ENCODE results near the gene ADGRD1. TPM values are rescaled to one million over a fixed set of nuclear protein-coding genes. Genes with fewer than 3 reads are reported as not detected.

Gene ADGRD1
- total and polyA plus RNA-seq, 2 donors: 0.94 to 2.1 TPM

GRCh38 chr12:131089531-131090273 is 136.0 kb downstream of the ADGRD1 start:
- WGBS: 91% methylated on average over 11 of the region's 11 CpGs
- peaks cover 0 to 19% of the 10 kb centered on the region in 2 donors for H3K4me1 ChIP-seq (ENCODE audit: control insufficient read depth in 2 of 2, insufficient read depth in 2 of 2, low read length in 2 of 2)

GRCh38 chr12:131090274-131091210 is 136.8 kb downstream of the ADGRD1 start:
- Histone ChIP-seq H3K36me3 (ENCODE audit: control insufficient read depth in 2 of 2, insufficient read depth in 2 of 2, low read length in 1 of 2) (no peaks in the 10 kb centered on the region), H3K27me3 (ENCODE audit: control insufficient read depth in 2 of 2, insufficient read depth in 1 of 2, low read length in 1 of 2) (peaks cover 0 to 2% of the 10 kb centered on the region in 2 donors), H3K4me1 (ENCODE audit: control insufficient read depth in 2 of 2, insufficient read depth in 2 of 2, low read length in 2 of 2) (peaks cover 0 to 19% of the 10 kb centered on the region in 2 donors), H3K4me3 (ENCODE audit: low read length in 2 of 2) (no peak overlapping the region), H3K9me3 (ENCODE audit: control insufficient read depth in 2 of 2, insufficient read depth in 1 of 2, low read length in 1 of 2) (no peaks in the 10 kb centered on the region), H3K27ac (ENCODE audit: low read depth in 1 of 2, low read length in 1 of 2) (no peak overlapping the region)
- 93% methylated on average over 14 of the region's 14 CpGs for WGBS
- DNase-seq (ENCODE audit: low read depth in 6 of 9, low spot score in 9 of 9): no peak

More at GRCh38 chr12:131089531-131090273, 136.0 kb downstream of the ADGRD1 start:
- Histone ChIP-seq H3K9me3 (ENCODE audit: control insufficient read depth in 2 of 2, insufficient read depth in 1 of 2, low read length in 1 of 2) (no peaks in the 10 kb centered on the region), H3K27me3 (ENCODE audit: control insufficient read depth in 2 of 2, insufficient read depth in 1 of 2, low read length in 1 of 2) (peaks cover 0 to 2% of the 10 kb centered on the region in 2 donors), H3K4me3 (ENCODE audit: low read length in 2 of 2) (no peak overlapping the region), H3K27ac (ENCODE audit: low read depth in 1 of 2, low read length in 1 of 2) (no peak overlapping the region), H3K36me3 (ENCODE audit: control insufficient read depth in 2 of 2, insufficient read depth in 2 of 2, low read length in 1 of 2) (no peaks in the 10 kb centered on the region)
- DNase-seq (ENCODE audit: low read depth in 6 of 9, low spot score in 9 of 9): no peak

- H3K27ac ChIP-seq (ENCODE audit: low read depth in 1 of 2, low read length in 1 of 2): no peak overlapping the region
- H3K9me3 ChIP-seq (ENCODE audit: control insufficient read depth in 2 of 2, insufficient read depth in 1 of 2, low read length in 1 of 2): no peaks in the 10 kb centered on the region
- peaks cover 0 to 19% of the 10 kb centered on the region in 2 donors for H3K4me1 ChIP-seq (ENCODE audit: control insufficient read depth in 2 of 2, insufficient read depth in 2 of 2, low read length in 2 of 2)
- H3K27me3 ChIP-seq (ENCODE audit: control insufficient read depth in 2 of 2, insufficient read depth in 1 of 2, low read length in 1 of 2): peaks cover 0 to 2% of the 10 kb centered on the region in 2 donors
- WGBS: 93% methylated on average over 13 of the region's 13 CpGs
- no peaks in the 10 kb centered on the region for H3K36me3 ChIP-seq (ENCODE audit: control insufficient read depth in 2 of 2, insufficient read depth in 2 of 2, low read length in 1 of 2)
- no peak for DNase-seq (ENCODE audit: low read depth in 6 of 9, low spot score in 9 of 9)
- no peak overlapping the region for H3K4me3 ChIP-seq (ENCODE audit: low read length in 2 of 2)
Measured at GRCh38 chr12:131091413-131091975, 137.8 kb downstream of the ADGRD1 start.

- Histone ChIP-seq H3K36me3 (ENCODE audit: control insufficient read depth in 2 of 2, insufficient read depth in 2 of 2, low read length in 1 of 2) (no peaks in the 10 kb centered on the region), H3K4me1 (ENCODE audit: control insufficient read depth in 2 of 2, insufficient read depth in 2 of 2, low read length in 2 of 2) (peaks cover 0 to 19% of the 10 kb centered on the region in 2 donors), H3K27me3 (ENCODE audit: control insufficient read depth in 2 of 2, insufficient read depth in 1 of 2, low read length in 1 of 2) (peaks cover 0 to 2% of the 10 kb centered on the region in 2 donors), H3K27ac (ENCODE audit: low read depth in 1 of 2, low read length in 1 of 2) (no peak overlapping the region), H3K9me3 (ENCODE audit: control insufficient read depth in 2 of 2, insufficient read depth in 1 of 2, low read length in 1 of 2) (no peaks in the 10 kb centered on the region), H3K4me3 (ENCODE audit: low read length in 2 of 2) (no peak overlapping the region)
- DNase-seq (ENCODE audit: low read depth in 6 of 9, low spot score in 9 of 9): no peak
- 76% methylated on average over 18 of the region's 18 CpGs for WGBS
Measured at GRCh38 chr12:131091976-131092691, 138.4 kb downstream of the ADGRD1 start.

GRCh38 chr12:131092901-131093603 is 139.3 kb downstream of the ADGRD1 start:
- H3K27ac ChIP-seq (ENCODE audit: low read depth in 1 of 2, low read length in 1 of 2): no peak overlapping the region
- H3K27me3 ChIP-seq (ENCODE audit: control insufficient read depth in 2 of 2, insufficient read depth in 1 of 2, low read length in 1 of 2): peaks cover 0 to 2% of the 10 kb centered on the region in 2 donors
- peaks cover 0 to 19% of the 10 kb centered on the region in 2 donors for H3K4me1 ChIP-seq (ENCODE audit: control insufficient read depth in 2 of 2, insufficient read depth in 2 of 2, low read length in 2 of 2)
- no peak overlapping the region for H3K4me3 ChIP-seq (ENCODE audit: low read length in 2 of 2)
- H3K36me3 ChIP-seq (ENCODE audit: control insufficient read depth in 2 of 2, insufficient read depth in 2 of 2, low read length in 1 of 2): no peaks in the 10 kb centered on the region
- DNase-seq (ENCODE audit: low read depth in 6 of 9, low spot score in 9 of 9): no peak
- no peaks in the 10 kb centered on the region for H3K9me3 ChIP-seq (ENCODE audit: control insufficient read depth in 2 of 2, insufficient read depth in 1 of 2, low read length in 1 of 2)
- WGBS: 10% methylated on average over 21 of the region's 21 CpGs

GRCh38 chr12:131093604-131093955 is 139.9 kb downstream of the ADGRD1 start:
- Histone ChIP-seq H3K36me3 (ENCODE audit: control insufficient read depth in 2 of 2, insufficient read depth in 2 of 2, low read length in 1 of 2) (no peaks in the 10 kb centered on the region), H3K27me3 (ENCODE audit: control insufficient read depth in 2 of 2, insufficient read depth in 1 of 2, low read length in 1 of 2) (peaks cover 0 to 2% of the 10 kb centered on the region in 2 donors), H3K4me1 (ENCODE audit: control insufficient read depth in 2 of 2, insufficient read depth in 2 of 2, low read length in 2 of 2) (peaks cover 0 to 19% of the 10 kb centered on the region in 2 donors), H3K4me3 (ENCODE audit: low read length in 2 of 2) (no peak overlapping the region), H3K27ac (ENCODE audit: low read depth in 1 of 2, low read length in 1 of 2) (no peak overlapping the region), H3K9me3 (ENCODE audit: control insufficient read depth in 2 of 2, insufficient read depth in 1 of 2, low read length in 1 of 2) (no peaks in the 10 kb centered on the region)
- DNase-seq (ENCODE audit: low read depth in 6 of 9, low spot score in 9 of 9): no peak
- WGBS: 23% methylated on average over 5 of the region's 5 CpGs

- 86% methylated on average over 11 of the region's 11 CpGs for WGBS
- DNase-seq (ENCODE audit: low read depth in 6 of 9, low spot score in 9 of 9): no peak
- Histone ChIP-seq H3K4me1 (ENCODE audit: control insufficient read depth in 2 of 2, insufficient read depth in 2 of 2, low read length in 2 of 2) (peaks cover 0 to 19% of the 10 kb centered on the region in 2 donors), H3K4me3 (ENCODE audit: low read length in 2 of 2) (no peak overlapping the region), H3K36me3 (ENCODE audit: control insufficient read depth in 2 of 2, insufficient read depth in 2 of 2, low read length in 1 of 2) (no peaks in the 10 kb centered on the region), H3K27me3 (ENCODE audit: control insufficient read depth in 2 of 2, insufficient read depth in 1 of 2, low read length in 1 of 2) (peaks cover 0 to 2% of the 10 kb centered on the region in 2 donors), H3K9me3 (ENCODE audit: control insufficient read depth in 2 of 2, insufficient read depth in 1 of 2, low read length in 1 of 2) (no peaks in the 10 kb centered on the region), H3K27ac (ENCODE audit: low read depth in 1 of 2, low read length in 1 of 2) (no peak overlapping the region)
Measured at GRCh38 chr12:131093971-131094830, 140.5 kb downstream of the ADGRD1 start.
